Gastrocnemius medialis (tissue), 4 donors: ENCODE results near the gene DYNLT4. TPM values are rescaled to one million over a fixed set of nuclear protein-coding genes. Genes with fewer than 3 reads are reported as not detected.

Experiments
- ATAC-seq, 2 donors: fragments of 150-250 bp; one replicate each; pipeline ENCODE4 v1.9.1; 2016
- DNase-seq, 2 donors: peaks; one replicate each; pipeline ENCODE4 v3.0.0-alpha.2; 2019
- H3K27ac ChIP-seq, 4 donors: fragments of 200-600 bp; sonication (generic); 1 replicate in 1 of 4; 2 replicates in 3 of 4; pipeline ENCODE4 v1.5.1; 2016 to 2018; ENCODE audit warnings: mild to moderate bottlenecking in 2 of 4, moderate library complexity in 1 of 4
- H3K27me3 ChIP-seq, 3 donors: fragments of 200-600 bp; sonication (generic) in 2 of 3; 1 replicate in 1 of 3; 2 replicates in 2 of 3; pipeline versions ENCODE4 v1.5.1 to v1.6.0; 2016 to 2019; ENCODE audit warnings: mild to moderate bottlenecking in 1 of 3, moderate library complexity in 1 of 3
- H3K36me3 ChIP-seq, 2 donors: fragments of 200-600 bp; sonication (generic) in 1 of 2; one replicate each; pipeline ENCODE4 v1.5.1; 2017 to 2018
- H3K4me1 ChIP-seq, 2 donors: fragments of 200-600 bp; sonication (generic) in 1 of 2; one replicate each; pipeline ENCODE4 v1.5.1; 2016 to 2017; ENCODE audit warnings: mild to moderate bottlenecking in 2 of 2
- H3K4me3 ChIP-seq, 4 donors: fragments of 200-600 bp; sonication (generic) in 3 of 4; 1 replicate in 1 of 4; 2 replicates in 3 of 4; pipeline ENCODE4 v1.5.1; 2016 to 2019; ENCODE audit warnings: mild to moderate bottlenecking in 2 of 4
- H3K9me3 ChIP-seq, 3 donors: fragments of 200-600 bp; sonication (generic) in 2 of 3; 1 replicate in 1 of 3; 2 replicates in 2 of 3; pipeline ENCODE4 v1.5.1; 2016 to 2019
- POLR2A ChIP-seq, 2 donors: fragments of 450-650 bp; IDR thresholded peaks; one replicate each; pipeline ENCODE4 v1.6.1; 2017; ENCODE audit warnings: antibody characterized with exemption in 2 of 2, mild to moderate bottlenecking in 2 of 2, moderate library complexity in 2 of 2
- in situ Hi-C, 4 donors: fragments of 200-750 bp; cut with MboI; loops; one replicate each; pipeline versions ENCODE4 v1.15.0 to v1.8.0; 2017; ENCODE audit warnings: low sequenced_read_pairs in 4 of 4
- intact Hi-C: fragments of 100-400 bp; cut with DNase I; formaldehyde crosslinking; loops from one replicate; pipeline ENCODE4 v1.15.1; 2023; ENCODE audit warnings: low total_unique reads
- total RNA-seq, 4 donors: library from RNA; depleted of rRNA; stranded (reverse); fragments of >200 nt; gene quantifications; one replicate each; pipeline versions ENCODE4 v1.1.0 to v1.2.3, GENCODE V29; 2016
- TF ChIP-seq, protein P1 (sequence below), 5 experiments: fragments of 450-650 bp in 3 of 5; fragments of 200-600 bp in 2 of 5; sonication (generic) in 2 of 5; IDR thresholded peaks in 4 of 5; conservative IDR thresholded peaks in 1 of 5; 1 replicate in 4 of 5; 2 replicates in 1 of 5; pipeline ENCODE4 v1.5.1; 2016 to 2019; ENCODE audit warnings: antibody characterized with exemption in 5 of 5, mild to moderate bottlenecking in 3 of 5, moderate library complexity in 3 of 5

DYNLT4 gene
- total RNA-seq, 4 donors from 2014 or later, result not detected

DNA sequence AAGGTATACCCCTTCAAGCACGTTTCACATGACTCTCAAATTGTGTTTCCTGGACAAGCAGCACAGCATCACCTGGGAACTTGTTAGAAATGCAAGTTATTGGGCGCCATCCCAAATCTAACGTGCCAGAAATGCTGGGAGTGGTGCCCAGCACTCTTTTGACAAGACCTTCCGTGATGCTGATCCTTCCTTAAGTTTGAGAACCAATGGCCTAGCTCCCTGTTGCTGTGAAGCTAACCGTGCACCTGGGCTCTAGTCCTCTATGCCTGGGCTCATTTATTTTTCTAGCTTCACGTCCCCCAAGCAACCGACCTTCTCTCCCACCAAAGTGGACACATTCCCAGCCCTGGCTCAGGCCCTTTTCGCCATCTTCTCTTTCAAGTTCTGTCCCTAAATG lies 23.5 kb downstream of the DYNLT4 start:
- Histone ChIP-seq H3K9me3 (no peaks in the 10 kb centered on the region), H3K36me3 (peaks cover 0 to 18% of the 10 kb centered on the region in 2 donors), H3K27me3 (no peaks in the 10 kb centered on the region), H3K4me1 (peaks cover 19 to 28% of the 10 kb centered on the region in 2 donors), H3K4me3 (peak overlapping the region; percentile 48 to 63 (median 56)), H3K27ac (peak overlapping the region in 1 of 4 donors; percentile 12)
- in situ Hi-C loops (loop anchor here in 2 of 4 donors (10.0 to 25.0 kb wide), 3 partner anchors 51 to 729 kb away; partner anchors contain the start of genes CCDC163 (in 1 of the 2), EIF2B3 (in 1 of the 2), MMACHC (in 1 of the 2) and PRDX1 (in 1 of the 2)), intact Hi-C loops (no loop called here)
- TF ChIP-seq, protein P1, sequence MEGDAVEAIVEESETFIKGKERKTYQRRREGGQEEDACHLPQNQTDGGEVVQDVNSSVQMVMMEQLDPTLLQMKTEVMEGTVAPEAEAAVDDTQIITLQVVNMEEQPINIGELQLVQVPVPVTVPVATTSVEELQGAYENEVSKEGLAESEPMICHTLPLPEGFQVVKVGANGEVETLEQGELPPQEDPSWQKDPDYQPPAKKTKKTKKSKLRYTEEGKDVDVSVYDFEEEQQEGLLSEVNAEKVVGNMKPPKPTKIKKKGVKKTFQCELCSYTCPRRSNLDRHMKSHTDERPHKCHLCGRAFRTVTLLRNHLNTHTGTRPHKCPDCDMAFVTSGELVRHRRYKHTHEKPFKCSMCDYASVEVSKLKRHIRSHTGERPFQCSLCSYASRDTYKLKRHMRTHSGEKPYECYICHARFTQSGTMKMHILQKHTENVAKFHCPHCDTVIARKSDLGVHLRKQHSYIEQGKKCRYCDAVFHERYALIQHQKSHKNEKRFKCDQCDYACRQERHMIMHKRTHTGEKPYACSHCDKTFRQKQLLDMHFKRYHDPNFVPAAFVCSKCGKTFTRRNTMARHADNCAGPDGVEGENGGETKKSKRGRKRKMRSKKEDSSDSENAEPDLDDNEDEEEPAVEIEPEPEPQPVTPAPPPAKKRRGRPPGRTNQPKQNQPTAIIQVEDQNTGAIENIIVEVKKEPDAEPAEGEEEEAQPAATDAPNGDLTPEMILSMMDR (IDR thresholded peaks at IDR 0.05 in 4 of 5, conservative IDR thresholded peaks at IDR 0.05 in 1 of 5), result no peak
- no peak for TF ChIP-seq POLR2A (IDR thresholded peaks at IDR 0.05)
- ATAC-seq, result no peak
- DNase-seq, result no peak

DNA sequence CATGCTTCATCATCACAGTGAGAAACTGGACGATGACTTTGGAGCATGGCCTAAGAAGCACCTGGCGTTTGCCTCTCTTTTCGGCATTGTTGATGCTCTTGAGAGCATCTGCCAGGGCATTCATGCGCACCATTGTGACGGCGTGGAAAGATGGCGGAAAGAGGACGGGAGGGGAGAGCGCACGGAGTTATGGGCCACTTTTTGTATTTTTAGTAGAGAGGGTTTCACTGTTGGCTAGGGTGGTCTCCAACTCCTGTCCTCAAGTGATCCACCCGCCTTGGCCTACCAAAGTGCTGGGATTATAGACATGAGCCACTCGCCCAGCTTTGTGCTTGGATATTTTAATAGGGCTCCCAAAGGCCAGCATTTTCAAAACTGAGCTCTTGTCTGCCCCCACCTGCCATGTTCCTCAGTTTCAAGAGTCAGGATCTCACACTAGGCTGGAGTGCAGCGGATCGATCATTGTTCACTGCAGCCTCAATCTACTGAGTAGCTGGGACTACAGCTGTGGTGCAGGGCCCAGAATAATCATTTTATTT lies 26.5 kb downstream of the DYNLT4 start:
- Histone ChIP-seq H3K27ac (no peak overlapping the region), H3K27me3 (no peaks in the 10 kb centered on the region), H3K4me1 (peaks cover 22 to 27% of the 10 kb centered on the region in 2 donors), H3K36me3 (peaks cover 0 to 41% of the 10 kb centered on the region in 2 donors), H3K9me3 (no peaks in the 10 kb centered on the region), H3K4me3 (no peak overlapping the region)
- intact Hi-C loops, result no loop called here
- in situ Hi-C loops, result loop anchor here in 2 of 4 donors (10.0 to 25.0 kb wide), 3 partner anchors 54 to 732 kb away; partner anchors contain the start of genes CCDC163 (in 1 of the 2), EIF2B3 (in 1 of the 2), MMACHC (in 1 of the 2) and PRDX1 (in 1 of the 2)
- ATAC-seq (no peak), DNase-seq (no peak)
- TF ChIP-seq POLR2A (IDR thresholded peaks at IDR 0.05), result no peak

DNA sequence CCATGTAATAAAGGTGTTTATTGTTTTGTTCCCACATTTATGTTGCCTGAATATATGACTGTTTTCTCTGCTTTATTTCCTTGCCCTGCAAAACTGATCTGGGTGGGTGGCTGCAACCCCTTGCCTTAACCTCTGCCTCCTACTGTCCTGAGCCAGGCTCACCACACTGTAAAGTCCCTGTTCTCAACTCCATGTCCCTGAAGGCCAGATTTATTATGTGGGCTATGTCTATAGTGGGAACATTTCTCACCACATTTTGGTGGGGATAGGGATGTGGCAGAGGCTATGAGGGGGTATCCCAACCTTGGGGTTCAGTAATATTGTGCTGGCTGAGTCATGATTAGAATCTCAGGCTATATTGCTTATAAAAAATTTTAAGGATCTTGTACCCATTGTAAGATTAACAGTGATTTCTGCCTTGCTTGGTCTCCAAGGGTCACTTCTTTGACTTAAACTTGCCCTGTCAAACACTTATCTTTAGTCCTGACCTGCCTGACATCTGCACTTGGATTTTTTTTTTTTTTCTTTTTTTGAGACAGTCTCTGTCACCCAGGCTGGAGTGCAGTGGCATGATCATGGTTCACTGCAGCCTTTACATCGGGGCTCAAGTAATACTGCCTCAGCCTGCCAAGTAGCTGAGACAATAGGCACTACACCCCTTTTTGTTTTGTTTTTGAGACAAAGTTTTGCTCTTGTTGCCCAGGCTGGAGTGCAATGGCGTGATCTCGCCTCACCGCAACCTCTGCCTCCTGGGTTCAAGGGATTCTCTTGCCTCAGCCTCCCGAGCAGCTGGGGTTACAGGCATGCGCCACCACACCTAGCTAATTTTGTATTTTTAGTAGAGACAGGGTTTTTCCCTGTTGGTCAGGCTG lies 28.2 kb downstream of the DYNLT4 start:
- Histone ChIP-seq H3K27me3 (no peaks in the 10 kb centered on the region), H3K36me3 (peaks cover 0 to 41% of the 10 kb centered on the region in 2 donors), H3K4me1 (peaks cover 14% of the 10 kb centered on the region in 2 donors), H3K9me3 (no peaks in the 10 kb centered on the region), H3K27ac (peak overlapping the region in 1 of 4 donors; percentile 9), H3K4me3 (no peak overlapping the region)
- no peak for TF ChIP-seq POLR2A (IDR thresholded peaks at IDR 0.05)
- TF ChIP-seq, protein P1 (IDR thresholded peaks at IDR 0.05 in 4 of 5, conservative IDR thresholded peaks at IDR 0.05 in 1 of 5), result no peak
- ATAC-seq (no peak), DNase-seq (no peak)
- in situ Hi-C loops (loop anchor here in 1 of 4 donors (25.0 kb wide), 2 partner anchors 208 to 733 kb away; partner anchors contain the start of genes CCDC163, EIF2B3, MMACHC and PRDX1), intact Hi-C loops (loop anchor here (5.0 kb wide), 2 partner anchors 523 to 827 kb away; no protein-coding TSS in a partner anchor)

DNA sequence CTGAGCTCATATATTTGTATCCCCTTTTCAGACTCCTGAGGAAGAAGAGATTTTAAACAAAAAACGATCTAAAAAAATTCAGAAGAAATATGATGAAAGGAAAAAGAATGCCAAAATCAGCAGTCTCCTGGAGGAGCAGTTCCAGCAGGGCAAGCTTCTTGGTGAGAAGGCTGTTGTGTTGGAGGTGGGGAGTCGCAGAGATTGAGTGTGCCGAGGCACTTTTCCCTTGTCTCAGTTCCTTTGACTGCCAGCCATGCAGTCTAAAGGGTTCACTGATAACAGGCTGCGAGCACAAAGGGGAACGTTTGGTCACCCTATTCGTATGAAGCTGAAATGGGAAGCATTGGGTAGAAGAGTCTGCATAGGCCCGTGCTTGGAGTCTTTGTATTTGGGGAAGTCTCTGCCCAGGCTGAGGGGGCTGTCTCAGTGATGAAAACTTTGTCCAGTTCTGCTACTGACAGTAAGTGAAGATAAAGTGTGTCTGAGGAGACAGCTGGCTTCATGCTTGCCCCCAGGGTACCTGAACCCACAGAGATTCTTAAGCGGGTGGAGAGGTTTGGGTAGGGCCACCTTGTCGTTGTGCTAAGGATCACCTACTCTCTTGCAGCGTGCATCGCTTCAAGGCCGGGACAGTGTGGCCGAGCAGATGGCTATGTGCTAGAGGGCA lies 29.0 kb downstream of the DYNLT4 start:
- Histone ChIP-seq H3K4me3 (no peak overlapping the region), H3K27me3 (no peaks in the 10 kb centered on the region), H3K36me3 (peaks cover 0 to 41% of the 10 kb centered on the region in 2 donors), H3K9me3 (no peaks in the 10 kb centered on the region), H3K27ac (peak overlapping the region in 1 of 4 donors; percentile 91), H3K4me1 (peaks cover 9 to 12% of the 10 kb centered on the region in 2 donors)
- no peak for DNase-seq
- in situ Hi-C loops, result loop anchor here in 1 of 4 donors (25.0 kb wide), 2 partner anchors 209 to 734 kb away; partner anchors contain the start of genes CCDC163, EIF2B3, MMACHC and PRDX1
- TF ChIP-seq, protein P1 (IDR thresholded peaks at IDR 0.05 in 4 of 5, conservative IDR thresholded peaks at IDR 0.05 in 1 of 5), result no peak
- no peak for TF ChIP-seq POLR2A (IDR thresholded peaks at IDR 0.05)
- intact Hi-C loops, result loop anchor here (5.0 kb wide), 2 partner anchors 524 to 826 kb away; no protein-coding TSS in a partner anchor
- ATAC-seq, result no peak
